Loucy (cell line): ENCODE data around the gene DYNC1LI1.
A peak's percentile ranks its signal among the peaks of the same experiment; 100 is the strongest.

ENCODE experiments used
- H2AFZ ChIP-seq: fragments of 200-600 bp; sonication (generic); 2 replicates; pipeline ENCODE4 v1.6.0; 2016; ENCODE audit warnings: antibody characterized with exemption, mild to moderate bottlenecking, low read length, moderate library complexity
- H3F3A ChIP-seq: fragments of 200-600 bp; 2 replicates; pipeline ENCODE4 v1.6.0; 2016; ENCODE audit warnings: antibody characterized with exemption, low read depth, mild to moderate bottlenecking
- H3K27me3 ChIP-seq: fragments of 200-600 bp; sonication (generic); 2 replicates; pipeline ENCODE4 v1.6.1; 2014; ENCODE audit warnings: low read length, mild to moderate bottlenecking; ENCODE audit not compliant: insufficient read depth, poor library complexity, severe bottlenecking
- H3K36me3 ChIP-seq: fragments of 200-600 bp; sonication (generic); 2 replicates; pipeline ENCODE4 v1.6.1; 2016; ENCODE audit warnings: low read length; ENCODE audit not compliant: insufficient read depth
- H3K4me1 ChIP-seq: fragments of 200-600 bp; sonication (generic); 2 replicates; pipeline ENCODE4 v1.5.1; 2014; ENCODE audit warnings: low read length, mild to moderate bottlenecking; ENCODE audit not compliant: insufficient read depth, poor library complexity, severe bottlenecking
- H3K4me2 ChIP-seq: fragments of 200-600 bp; sonication (generic); 2 replicates; pipeline ENCODE4 v1.6.0; 2014; ENCODE audit warnings: antibody characterized with exemption, low read length, low read depth, mild to moderate bottlenecking; ENCODE audit not compliant: poor library complexity, severe bottlenecking
- H3K4me3 ChIP-seq: fragments of 200-600 bp; sonication (generic); 2 replicates; pipeline ENCODE4 v1.5.1; 2014; ENCODE audit warnings: low read length, mild to moderate bottlenecking, mixed read lengths; ENCODE audit not compliant: poor library complexity, severe bottlenecking
- H3K79me2 ChIP-seq: fragments of 200-600 bp; sonication (generic); 2 replicates; pipeline ENCODE4 v1.6.1; 2014; ENCODE audit warnings: low read length; ENCODE audit not compliant: insufficient read depth
- H3K9ac ChIP-seq: fragments of 200-600 bp; sonication (generic); 2 replicates; pipeline ENCODE4 v1.6.0; 2014; ENCODE audit warnings: mild to moderate bottlenecking, low read depth, low read length, moderate library complexity; ENCODE audit not compliant: poor library complexity, severe bottlenecking
- H3K9me2 ChIP-seq: fragments of 200-600 bp; sonication (generic); replicated peaks from 2 replicates; pipeline ENCODE4 v1.6.1; 2016; ENCODE audit warnings: low read depth, low read length, mixed read lengths
- H3K9me3 ChIP-seq: fragments of 200-600 bp; sonication (generic); 2 replicates; pipeline ENCODE4 v1.6.1; 2014; ENCODE audit warnings: mild to moderate bottlenecking, antibody characterized with exemption, low read length, low read depth; ENCODE audit not compliant: insufficient read depth
- H4K20me1 ChIP-seq: fragments of 200-600 bp; sonication (generic); 2 replicates; pipeline ENCODE4 v1.6.0; 2014; ENCODE audit warnings: antibody characterized with exemption, low read length, mild to moderate bottlenecking; ENCODE audit not compliant: insufficient read depth, poor library complexity, severe bottlenecking
- CTCF ChIP-seq: fragments of 200-600 bp; sonication (generic); conservative IDR thresholded peaks from 2 replicates; pipeline ENCODE4 v1.5.1; 2014; ENCODE audit warnings: mild to moderate bottlenecking, antibody characterized with exemption, low read length
- EZH2phosphoT487 ChIP-seq: fragments of 200-600 bp; IDR thresholded peaks from 2 replicates; pipeline ENCODE4 v1.6.1; 2018; ENCODE audit warnings: antibody characterized with exemption, mild to moderate bottlenecking, moderate library complexity, borderline replicate concordance

DYNC1LI1 gene

DNA sequence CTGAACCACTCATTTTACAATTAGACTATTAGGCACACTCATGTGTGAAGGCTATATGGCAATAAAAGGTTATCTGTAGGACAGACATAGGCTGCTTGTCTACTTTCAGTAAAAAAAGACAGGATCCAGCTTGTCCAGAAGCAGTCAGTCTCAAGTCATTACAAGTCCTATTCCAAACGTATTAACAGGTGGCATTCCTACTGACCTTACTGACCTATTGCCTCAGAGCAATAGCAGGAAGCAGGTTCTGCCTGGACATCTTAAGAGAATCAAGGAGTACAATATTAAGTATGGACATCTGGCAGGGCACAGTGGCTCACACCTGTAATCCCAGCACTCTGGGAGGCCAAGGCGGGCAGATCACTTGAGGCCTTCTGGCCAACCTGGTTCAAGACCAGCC, 75.0 kb downstream of the DYNC1LI1 start:
- peak overlapping the region; percentile 58 for H3K4me2 ChIP-seq
- peaks cover 83% of the 10 kb centered on the region for H4K20me1 ChIP-seq

DNA sequence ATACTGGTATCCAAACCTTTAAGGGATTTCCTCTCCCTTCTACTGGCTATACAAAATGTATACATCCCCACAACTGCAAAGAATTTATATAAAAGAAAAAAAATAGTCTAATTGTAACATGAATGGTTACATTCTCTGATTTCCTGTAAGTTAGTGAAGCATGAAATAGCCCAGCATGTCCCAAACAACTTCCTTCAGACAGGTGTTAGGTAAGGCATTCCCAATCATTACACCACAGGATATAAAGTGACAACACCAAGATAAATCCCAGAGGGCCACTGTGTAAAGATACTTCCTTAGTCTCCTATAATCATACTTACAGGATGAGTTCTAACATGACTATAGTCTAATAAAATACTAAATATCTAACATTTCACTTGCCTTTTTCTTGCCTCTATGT, 75.6 kb downstream of the DYNC1LI1 start:
- peak overlapping the region; percentile 58 for H3K4me2 ChIP-seq
- TF ChIP-seq EZH2phosphoT487, result no peak
- H4K20me1 ChIP-seq, result peaks cover 78% of the 10 kb centered on the region
- H2AFZ ChIP-seq, result no peak overlapping the region
- no peaks in the 10 kb centered on the region for H3K9me2 ChIP-seq
- H3K79me2 ChIP-seq, result peaks cover 89% of the 10 kb centered on the region
- H3F3A ChIP-seq, result no peaks in the 10 kb centered on the region
- no peaks in the 10 kb centered on the region for H3K9me3 ChIP-seq
- H3K4me3 ChIP-seq, result peak overlapping the region; percentile 6
- no peak overlapping the region for H3K9ac ChIP-seq
- peaks cover 59% of the 10 kb centered on the region for H3K4me1 ChIP-seq
- H3K27me3 ChIP-seq, result no peaks in the 10 kb centered on the region
- H3K36me3 ChIP-seq, result no peaks in the 10 kb centered on the region

More for the DNA sequence above, 75.0 kb downstream of the DYNC1LI1 start:
- Histone ChIP-seq H3K9ac (no peak overlapping the region), H3K4me3 (peak overlapping the region; percentile 6), H3K4me1 (peaks cover 64% of the 10 kb centered on the region), H3K9me3 (no peaks in the 10 kb centered on the region), H2AFZ (no peak overlapping the region), H3K79me2 (peaks cover 94% of the 10 kb centered on the region), H3F3A (no peaks in the 10 kb centered on the region), H3K27me3 (no peaks in the 10 kb centered on the region), H3K36me3 (no peaks in the 10 kb centered on the region), H3K9me2 (no peaks in the 10 kb centered on the region)
- TF ChIP-seq CTCF, result no peak
- no peak for TF ChIP-seq EZH2phosphoT487

DNA sequence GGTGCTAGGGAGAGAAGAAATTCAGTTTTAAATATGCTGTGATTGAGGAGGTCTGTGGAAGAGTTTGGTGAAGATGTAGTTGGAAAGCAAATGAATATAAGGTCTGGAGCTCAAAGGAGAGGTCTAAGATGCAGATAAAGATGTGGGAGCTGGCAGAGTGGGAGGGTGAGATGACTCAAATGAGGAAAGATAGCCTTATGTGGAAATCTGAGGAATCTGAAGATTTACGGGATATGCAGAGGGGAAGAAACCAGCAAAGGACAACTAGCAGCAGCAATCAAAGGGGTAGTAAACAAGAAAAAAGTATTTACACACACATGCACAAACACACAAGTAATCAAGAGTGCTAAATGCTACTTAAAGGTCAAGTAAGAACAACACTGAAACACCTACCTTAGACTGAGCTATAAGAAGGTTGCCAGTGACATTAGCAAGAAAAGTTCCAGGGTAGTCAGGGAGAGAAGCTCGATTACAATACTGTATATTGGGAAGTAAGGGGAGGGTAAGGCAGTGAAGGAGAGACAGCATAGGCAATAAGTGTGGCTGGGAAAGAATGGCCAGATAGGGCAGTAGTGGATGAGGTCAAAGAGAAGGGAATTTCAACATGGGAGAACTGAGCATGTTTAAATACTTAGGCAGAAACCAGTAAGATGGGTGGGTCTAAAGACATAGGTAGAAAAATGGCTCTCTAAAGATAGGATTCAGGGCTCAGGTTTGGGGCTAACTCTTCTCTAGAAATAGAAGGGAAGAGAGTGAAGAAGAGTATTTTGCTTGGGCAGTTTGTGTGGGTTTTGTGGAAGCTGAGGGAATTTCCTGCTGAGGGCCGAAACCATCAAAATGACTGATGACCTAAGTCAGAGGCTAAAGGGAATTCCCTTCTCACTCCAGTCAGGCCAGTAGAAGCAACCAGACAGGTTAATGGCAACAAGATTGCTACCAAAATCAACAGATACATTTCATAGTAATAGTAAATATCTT, 76.9 kb downstream of the DYNC1LI1 start:
- no peaks in the 10 kb centered on the region for H3K9me2 ChIP-seq
- peaks cover 81% of the 10 kb centered on the region for H3K79me2 ChIP-seq
- peaks cover 64% of the 10 kb centered on the region for H4K20me1 ChIP-seq
- H3K4me1 ChIP-seq, result peaks cover 48% of the 10 kb centered on the region
- H3F3A ChIP-seq, result no peaks in the 10 kb centered on the region
- H3K4me3 ChIP-seq, result peak overlapping the region; percentile 4
- H3K4me2 ChIP-seq, result peak overlapping the region; percentile 26
- H2AFZ ChIP-seq, result no peak overlapping the region
- H3K36me3 ChIP-seq, result peaks cover under 1% of the 10 kb centered on the region; the same call in 1 of the 2 replicates
- TF ChIP-seq EZH2phosphoT487 (no peak), CTCF (no peak)
- no peaks in the 10 kb centered on the region for H3K27me3 ChIP-seq
- H3K9me3 ChIP-seq, result no peaks in the 10 kb centered on the region
- H3K9ac ChIP-seq, result no peak overlapping the region
